Large intestine (tissue), 3 donors: ENCODE data around the gene KCNQ1. TPM values are rescaled to one million over a fixed set of nuclear protein-coding genes. Genes with fewer than 3 reads are reported as not detected.

Source experiments
- DNase-seq, 2 donors: peaks; one replicate each; pipeline versions ENCODE4 v3.0.0 to v3.0.0-alpha.2; 2013
- H3K27ac ChIP-seq: one replicate; pipeline ENCODE4 v1.5.1; 2013; ENCODE audit warnings: low read length
- H3K27me3 ChIP-seq: 2 replicates; pipeline ENCODE4 v1.6.1; 2013; ENCODE audit warnings: low read length; ENCODE audit not compliant: control insufficient read depth, insufficient read depth
- H3K36me3 ChIP-seq: 2 replicates; pipeline ENCODE4 v1.6.1; 2013; ENCODE audit warnings: low read length; ENCODE audit not compliant: control insufficient read depth, insufficient read depth
- H3K4me1 ChIP-seq: one replicate; pipeline ENCODE4 v1.6.1; 2013; ENCODE audit warnings: low read length; ENCODE audit not compliant: control insufficient read depth, insufficient read depth
- H3K4me3 ChIP-seq: one replicate; pipeline ENCODE4 v1.5.1; 2013; ENCODE audit warnings: low read length
- H3K9me3 ChIP-seq: one replicate; pipeline ENCODE4 v1.6.1; 2013; ENCODE audit warnings: mild to moderate bottlenecking, low read depth, low read length, moderate library complexity; ENCODE audit not compliant: control insufficient read depth
- WGBS: methylation state at CpG from one replicate; pipeline ENCODE4 v1.1.5; 2013; ENCODE audit warnings: low lambda C conversion rate; ENCODE audit not compliant: insufficient coverage; 5-methylcytosine and 5-hydroxymethylcytosine counted together
- polyA plus RNA-seq: library from polyadenylated mRNA; unstranded; fragments of 120-200 nt; gene quantifications from one replicate; pipeline ENCODE4 v1.2.1, GENCODE V29; 2013

Gene KCNQ1
- polyA plus RNA-seq, 1 donor: 19.5 TPM

DNA sequence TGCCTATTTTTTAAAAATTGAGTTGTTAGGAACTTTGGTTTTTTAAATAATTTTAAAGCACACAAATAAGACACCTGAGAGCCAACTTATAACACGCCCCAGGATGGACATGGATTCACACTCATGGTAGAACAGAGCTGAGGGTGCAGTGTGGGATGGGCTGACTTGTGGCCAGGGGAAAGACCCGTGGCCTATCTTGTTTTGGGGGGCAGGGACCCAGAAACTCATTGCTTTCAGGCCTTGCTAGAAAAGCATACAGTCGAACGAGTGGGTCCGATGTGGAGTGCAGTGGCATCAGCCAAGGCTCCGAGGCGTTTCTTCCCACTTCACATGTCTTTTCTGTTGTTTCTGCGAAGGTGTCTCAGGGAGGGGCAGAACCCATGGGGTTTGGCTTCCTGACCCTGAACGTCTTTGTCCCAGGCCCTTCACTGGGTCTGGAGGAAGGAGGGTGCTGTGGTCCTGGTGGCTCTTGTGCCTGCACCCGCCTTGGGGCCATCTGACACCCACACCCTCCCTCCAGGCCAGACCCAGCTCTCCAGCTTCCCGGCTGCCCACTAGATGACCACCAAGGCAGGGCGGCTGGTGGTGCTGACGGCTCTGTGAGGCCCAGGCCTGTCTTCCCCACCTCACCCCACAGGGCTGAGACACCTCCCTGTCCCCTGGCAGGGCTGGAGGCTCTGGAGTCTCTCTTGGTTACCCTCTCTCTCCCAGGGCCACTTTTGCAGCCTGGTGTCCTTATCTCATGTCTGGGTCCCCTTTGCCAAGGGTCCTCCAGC lies 120.8 kb downstream of the KCNQ1 start:
- Histone ChIP-seq H3K36me3 (no peaks in the 10 kb centered on the region), H3K27ac (peak overlapping the region; percentile 96), H3K4me1 (peaks cover 60% of the 10 kb centered on the region), H3K27me3 (no peaks in the 10 kb centered on the region), H3K9me3 (peaks cover 20% of the 10 kb centered on the region), H3K4me3 (no peak overlapping the region)
- no peak for DNase-seq
- WGBS: no CpG with 5 or more reads among the region's 13 CpGs

DNA sequence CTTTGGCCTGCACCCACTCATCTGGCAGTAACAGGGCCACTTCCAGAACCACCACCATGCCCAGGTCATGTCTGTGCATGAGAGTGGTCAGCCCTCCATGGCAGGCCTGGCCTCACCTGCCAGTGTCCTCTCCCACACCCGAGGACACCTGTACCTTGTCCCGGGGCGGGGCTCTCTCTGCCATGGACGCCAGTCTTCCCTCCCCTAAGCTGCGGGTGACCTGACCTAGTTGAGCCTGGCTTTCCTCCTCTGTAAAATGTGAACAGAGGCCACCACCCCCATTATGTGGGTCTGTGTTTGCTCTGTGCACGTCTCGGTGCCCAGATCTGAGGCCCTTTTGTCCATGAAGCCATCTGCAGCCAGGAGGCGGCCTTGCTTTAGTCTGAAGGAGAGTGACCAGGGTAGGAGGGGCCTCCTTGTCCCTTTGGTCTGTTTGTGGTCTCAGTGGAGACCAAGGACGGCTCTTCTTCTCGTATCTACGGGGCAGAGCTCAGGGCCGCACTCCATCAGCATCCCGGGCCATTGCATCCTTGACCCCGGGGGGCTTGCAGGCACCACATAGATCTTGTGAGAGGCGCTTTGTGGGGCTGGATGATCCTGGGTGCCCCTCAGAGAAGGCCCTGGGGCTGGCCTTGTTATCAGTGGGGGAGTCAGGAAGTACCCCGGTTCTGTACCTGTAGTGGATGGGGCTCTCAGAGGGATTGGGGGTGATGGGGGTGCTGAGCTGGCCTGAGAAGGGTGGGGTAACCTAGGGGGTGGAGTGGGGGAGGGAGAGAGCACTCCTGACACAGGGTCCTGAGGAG lies 121.6 kb downstream of the KCNQ1 start:
- peaks cover 55% of the 10 kb centered on the region for H3K4me1 ChIP-seq
- H3K27me3 ChIP-seq: no peaks in the 10 kb centered on the region
- WGBS: no CpG with 5 or more reads among the region's 16 CpGs
- H3K36me3 ChIP-seq: no peaks in the 10 kb centered on the region
- no peak overlapping the region for H3K4me3 ChIP-seq
- H3K27ac ChIP-seq: peak overlapping the region; percentile 96
- peak; percentile 58 to 76 for DNase-seq
- H3K9me3 ChIP-seq: peaks cover 25% of the 10 kb centered on the region

DNA sequence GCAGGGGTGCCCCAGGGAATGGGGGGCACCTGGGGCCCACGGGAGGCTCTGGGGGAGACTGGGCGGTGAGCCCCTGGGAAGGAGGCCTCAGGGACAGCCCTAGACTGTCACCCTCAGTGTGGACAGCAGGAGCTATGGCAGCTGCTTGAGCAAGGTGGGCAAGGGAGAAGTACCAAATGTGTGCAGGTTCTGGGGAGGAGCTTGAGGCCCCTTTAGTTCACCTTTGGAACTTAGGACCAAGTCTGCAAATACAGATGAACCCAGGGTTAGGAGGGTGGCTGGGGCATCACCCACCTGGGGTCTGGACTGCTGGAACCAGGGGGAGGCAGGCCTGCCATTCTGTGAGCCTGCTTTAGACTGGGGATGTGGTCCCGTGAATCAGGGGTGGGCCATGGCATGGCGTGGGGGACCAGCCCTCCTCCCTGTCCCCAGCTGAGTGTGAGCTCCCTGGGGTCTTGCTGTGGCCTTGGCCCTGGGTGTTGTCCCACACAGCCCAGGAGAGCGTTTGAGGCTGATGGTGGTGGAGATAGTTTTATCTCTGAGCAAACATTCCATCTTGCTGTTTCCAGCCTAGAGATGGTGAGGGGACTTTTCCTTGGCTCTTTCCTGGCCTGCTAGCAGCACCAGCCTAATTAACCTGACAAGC lies 122.3 kb downstream of the KCNQ1 start:
- Histone ChIP-seq H3K4me3 (no peak overlapping the region), H3K9me3 (peaks cover 29% of the 10 kb centered on the region), H3K4me1 (peaks cover 50% of the 10 kb centered on the region), H3K27ac (peak overlapping the region; percentile 96), H3K27me3 (no peaks in the 10 kb centered on the region), H3K36me3 (no peaks in the 10 kb centered on the region)
- no peak for DNase-seq
- WGBS: no CpG with 5 or more reads among the region's 5 CpGs

DNA sequence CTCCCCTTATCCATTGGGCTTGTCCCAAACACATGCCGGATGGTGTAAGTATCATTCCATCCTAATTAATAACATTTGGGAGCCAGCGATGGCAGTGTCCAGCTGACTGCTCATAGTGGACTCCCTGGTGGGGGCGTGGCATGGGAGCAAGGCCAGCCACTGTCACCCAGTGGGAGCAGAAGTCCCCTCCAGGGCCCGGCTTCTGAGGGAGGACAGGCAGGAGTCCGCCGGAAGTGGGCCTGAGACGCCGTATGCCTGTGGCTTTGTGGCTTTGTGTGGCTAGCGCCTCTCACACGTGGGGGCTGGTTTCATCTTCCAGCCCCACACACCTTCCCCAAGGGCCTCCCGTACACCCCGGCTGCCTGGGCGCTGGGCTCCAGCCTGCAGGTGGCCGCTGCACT lies 124.5 kb downstream of the KCNQ1 start:
- WGBS: no CpG with 5 or more reads among the region's 14 CpGs
- H3K27ac ChIP-seq: no peak overlapping the region
- DNase-seq: no peak
- peaks cover 38% of the 10 kb centered on the region for H3K4me1 ChIP-seq
- H3K9me3 ChIP-seq: peaks cover 34% of the 10 kb centered on the region
- no peaks in the 10 kb centered on the region for H3K36me3 ChIP-seq
- no peaks in the 10 kb centered on the region for H3K27me3 ChIP-seq
- H3K4me3 ChIP-seq: no peak overlapping the region

DNA sequence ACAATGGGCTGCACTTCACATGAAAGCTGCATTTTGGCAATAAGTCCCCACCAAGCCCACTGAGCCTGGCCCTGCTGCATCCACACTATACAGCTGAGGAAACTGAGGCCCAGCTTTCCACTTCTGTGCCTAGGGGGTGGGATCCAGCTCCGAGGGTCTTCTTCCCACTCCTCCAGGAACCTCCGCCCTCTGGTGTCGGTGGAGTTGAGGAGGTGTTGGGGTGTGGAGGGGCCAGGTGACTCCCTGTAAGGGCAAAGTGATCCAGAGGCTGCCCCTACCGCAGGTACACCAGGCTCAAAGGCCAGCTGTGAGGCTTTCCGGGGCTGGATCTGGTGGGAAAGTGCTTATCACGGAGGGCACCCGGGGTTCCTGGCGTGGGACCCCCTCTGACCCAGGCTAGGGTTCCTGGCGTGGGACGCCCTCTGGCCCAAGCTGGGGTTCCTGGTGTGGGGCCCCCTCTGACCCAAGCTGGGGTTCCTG lies 125.0 kb downstream of the KCNQ1 start:
- H3K9me3 ChIP-seq: peaks cover 39% of the 10 kb centered on the region
- H3K27ac ChIP-seq: no peak overlapping the region
- no peaks in the 10 kb centered on the region for H3K27me3 ChIP-seq
- H3K36me3 ChIP-seq: no peaks in the 10 kb centered on the region
- H3K4me1 ChIP-seq: peaks cover 38% of the 10 kb centered on the region
- no CpG with 5 or more reads among the region's 10 CpGs for WGBS
- H3K4me3 ChIP-seq: no peak overlapping the region
- DNase-seq: no peak

DNA sequence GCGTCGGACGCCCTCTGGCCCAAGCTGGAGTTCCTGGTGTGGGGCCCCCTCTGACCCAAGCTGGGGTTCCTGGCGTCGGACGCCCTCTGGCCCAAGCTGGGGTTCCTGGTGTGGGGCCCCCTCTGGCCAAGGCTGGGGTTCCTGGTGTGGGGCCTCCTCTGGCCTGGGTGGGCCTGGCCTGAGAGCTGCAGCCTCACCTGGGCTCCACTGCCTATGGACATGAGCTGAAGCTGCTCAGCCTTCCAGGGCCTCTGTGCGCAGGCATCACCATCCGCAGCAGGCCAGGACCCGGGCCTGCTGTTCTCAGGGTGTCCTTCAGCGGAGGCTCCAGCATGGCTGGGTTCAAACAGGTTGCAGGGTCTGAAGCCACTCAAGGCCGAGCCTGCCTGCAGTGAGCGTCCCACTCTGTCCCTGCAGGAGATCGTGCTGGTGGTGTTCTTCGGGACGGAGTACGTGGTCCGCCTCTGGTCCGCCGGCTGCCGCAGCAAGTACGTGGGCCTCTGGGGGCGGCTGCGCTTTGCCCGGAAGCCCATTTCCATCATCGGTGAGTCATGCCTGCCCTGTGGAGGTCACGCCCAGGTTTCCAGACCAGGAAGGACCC lies 125.5 kb downstream of the KCNQ1 start:
- WGBS: 90% methylated on average over 2 of the region's 26 CpGs
- peaks cover 41% of the 10 kb centered on the region for H3K4me1 ChIP-seq
- DNase-seq: no peak

DNA sequence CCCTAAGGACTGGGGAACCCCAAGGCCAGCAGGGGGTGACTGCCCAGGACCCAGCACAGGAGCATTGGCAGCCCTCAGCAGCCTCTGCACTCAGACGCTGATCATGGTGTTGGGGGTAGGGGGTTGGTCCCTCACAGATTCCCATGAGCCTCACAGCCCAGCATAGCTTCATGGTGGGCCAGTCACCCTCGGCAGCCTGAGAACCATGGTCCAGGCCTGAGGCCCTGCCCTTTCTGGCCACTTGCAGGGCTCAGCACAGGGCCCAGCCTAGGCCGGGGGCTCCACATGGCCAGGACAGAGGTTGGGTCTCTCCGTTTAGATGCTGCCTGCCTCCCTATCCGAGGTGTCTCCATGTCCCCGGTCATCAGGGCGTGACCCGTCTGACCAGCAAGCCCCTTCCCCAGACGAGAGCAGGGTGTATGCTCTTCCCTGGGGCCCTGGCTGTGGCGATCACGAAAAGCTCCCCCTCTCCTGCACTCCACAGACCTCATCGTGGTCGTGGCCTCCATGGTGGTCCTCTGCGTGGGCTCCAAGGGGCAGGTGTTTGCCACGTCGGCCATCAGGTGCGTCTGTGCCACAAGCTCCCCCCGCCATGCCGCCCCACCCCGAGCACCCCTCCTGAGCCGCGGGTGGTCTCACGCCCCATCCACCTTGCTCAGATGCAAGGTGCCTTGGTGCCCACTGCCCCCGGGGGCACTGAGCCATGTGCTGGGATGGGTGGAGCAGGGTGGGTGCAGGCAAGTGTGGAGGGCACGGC lies 126.2 kb downstream of the KCNQ1 start:
- Histone ChIP-seq H3K27me3 (no peaks in the 10 kb centered on the region), H3K4me1 (peaks cover 41% of the 10 kb centered on the region), H3K36me3 (no peaks in the 10 kb centered on the region), H3K4me3 (no peak overlapping the region), H3K9me3 (peaks cover 42% of the 10 kb centered on the region), H3K27ac (no peak overlapping the region)
- no peak for DNase-seq
- no CpG with 5 or more reads among the region's 25 CpGs for WGBS

More for the DNA sequence above, 125.5 kb downstream of the KCNQ1 start:
- Histone ChIP-seq H3K36me3 (no peaks in the 10 kb centered on the region), H3K27ac (no peak overlapping the region), H3K4me3 (no peak overlapping the region), H3K27me3 (no peaks in the 10 kb centered on the region), H3K9me3 (peaks cover 42% of the 10 kb centered on the region)

DNA sequence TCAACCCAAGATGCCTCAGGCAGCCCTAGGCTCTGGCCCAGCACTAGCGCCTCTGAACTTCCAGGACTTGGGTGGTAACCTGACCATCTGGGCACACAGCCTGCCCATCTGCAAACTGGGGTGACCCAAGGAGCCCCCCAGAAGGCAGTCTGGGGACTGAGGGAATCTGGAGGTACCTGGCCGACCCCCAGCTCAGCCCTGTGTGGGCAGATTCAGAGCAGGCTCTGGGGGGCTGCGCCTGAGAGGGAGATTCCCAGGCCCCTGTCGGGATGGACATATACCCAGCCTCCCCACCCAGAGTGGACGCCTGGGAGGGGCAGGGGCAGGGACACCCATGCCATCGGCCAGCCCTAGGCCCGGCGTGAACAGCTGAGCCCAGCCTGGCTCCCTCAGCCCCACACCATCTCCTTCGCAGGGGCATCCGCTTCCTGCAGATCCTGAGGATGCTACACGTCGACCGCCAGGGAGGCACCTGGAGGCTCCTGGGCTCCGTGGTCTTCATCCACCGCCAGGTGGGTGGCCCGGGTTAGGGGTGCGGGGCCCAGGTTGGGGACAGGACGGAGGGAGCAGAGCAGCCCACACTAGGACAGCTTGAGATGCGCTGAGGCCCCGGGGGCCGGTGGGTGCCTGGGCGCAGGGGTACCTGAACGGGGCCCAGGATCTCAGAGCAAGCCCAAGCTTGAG lies 126.9 kb downstream of the KCNQ1 start:
- DNase-seq: no peak
- no peak overlapping the region for H3K4me3 ChIP-seq
- H3K4me1 ChIP-seq: peaks cover 41% of the 10 kb centered on the region
- WGBS: no CpG with 5 or more reads among the region's 23 CpGs
- H3K36me3 ChIP-seq: no peaks in the 10 kb centered on the region
- no peak overlapping the region for H3K27ac ChIP-seq
- H3K27me3 ChIP-seq: no peaks in the 10 kb centered on the region
- peaks cover 45% of the 10 kb centered on the region for H3K9me3 ChIP-seq

DNA sequence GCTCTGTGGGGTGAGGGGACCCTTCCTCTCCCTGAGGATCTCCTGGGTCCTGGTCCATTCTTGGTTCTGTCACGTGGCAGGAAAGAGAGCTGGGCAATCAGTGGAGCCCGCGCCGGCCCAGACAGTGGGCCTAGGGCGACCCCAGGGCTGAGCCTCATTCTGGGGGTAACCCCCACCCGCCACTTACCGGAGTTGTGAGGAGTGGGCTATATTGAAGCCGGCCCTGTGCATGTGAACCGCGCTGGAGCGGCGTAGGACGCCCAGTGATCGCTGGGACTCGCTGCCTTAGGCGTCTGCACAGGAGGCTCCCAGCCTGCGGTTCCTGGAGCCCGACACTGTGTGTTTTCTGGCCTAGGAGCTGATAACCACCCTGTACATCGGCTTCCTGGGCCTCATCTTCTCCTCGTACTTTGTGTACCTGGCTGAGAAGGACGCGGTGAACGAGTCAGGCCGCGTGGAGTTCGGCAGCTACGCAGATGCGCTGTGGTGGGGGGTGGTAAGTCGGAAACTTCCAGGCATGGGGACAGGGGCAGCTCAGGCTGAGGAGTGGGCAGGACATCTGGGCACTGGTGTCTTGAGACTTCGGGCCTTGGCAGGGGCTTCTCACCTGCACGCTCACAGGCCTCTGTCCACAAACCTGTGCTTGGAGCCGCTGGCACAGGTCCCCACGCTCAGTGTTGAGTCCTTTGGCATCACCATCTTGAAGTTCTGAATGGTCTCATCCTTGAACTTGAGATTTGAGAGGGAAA lies 127.9 kb downstream of the KCNQ1 start:
- no peak overlapping the region for H3K4me3 ChIP-seq
- 100% methylated on average over 1 of the region's 33 CpGs for WGBS
- no peak overlapping the region for H3K27ac ChIP-seq
- H3K9me3 ChIP-seq: peaks cover 46% of the 10 kb centered on the region
- DNase-seq: no peak
- no peaks in the 10 kb centered on the region for H3K36me3 ChIP-seq
- H3K4me1 ChIP-seq: peaks cover 40% of the 10 kb centered on the region
- H3K27me3 ChIP-seq: no peaks in the 10 kb centered on the region
